Testis (tissue), 3 donors: ENCODE measurements around the gene CEACAM6. TPM values are rescaled to one million over a fixed set of nuclear protein-coding genes. Genes with fewer than 3 reads are reported as not detected.

Experiments
- DNase-seq: peaks from one replicate; pipeline ENCODE4 v3.0.0-alpha.2; 2019
- H3K27ac ChIP-seq, 2 donors: fragments of 200-600 bp; sonication (generic); one replicate each; pipeline ENCODE4 v1.5.1; 2019
- H3K27me3 ChIP-seq: fragments of 200-600 bp; sonication (generic); one replicate; pipeline ENCODE4 v1.5.1; 2019
- H3K36me3 ChIP-seq: fragments of 200-600 bp; sonication (generic); one replicate; pipeline ENCODE4 v1.5.1; 2017; ENCODE audit warnings: low read depth; ENCODE audit errors: missing control alignments
- H3K4me1 ChIP-seq: fragments of 200-600 bp; sonication (generic); one replicate; pipeline ENCODE4 v1.5.1; 2019
- H3K4me3 ChIP-seq, 2 donors: fragments of 200-600 bp; sonication (generic); one replicate each; pipeline ENCODE4 v1.5.1; 2017 to 2019
- H3K9me3 ChIP-seq: fragments of 200-600 bp; sonication (generic); one replicate; pipeline ENCODE4 v1.5.1; 2017
- POLR2A ChIP-seq: fragments of 450-650 bp; IDR thresholded peaks from one replicate; pipeline ENCODE4 v1.6.1; 2017; ENCODE audit warnings: antibody characterized with exemption, mild to moderate bottlenecking, moderate library complexity
- WGBS, 2 donors: methylation state at CpG; one replicate each; pipeline ENCODE4 v1.1.5; 2018; 5-methylcytosine and 5-hydroxymethylcytosine counted together
- intact Hi-C: fragments of 100-400 bp; cut with DNase I; formaldehyde crosslinking; loops from one replicate; pipeline ENCODE4 v1.15.1; 2023; ENCODE audit warnings: low total_unique reads
- polyA plus RNA-seq: library from polyadenylated mRNA; stranded (reverse); fragments of 350-450 nt; fragmentation: Illumina TruSeq; extraction: RNeasy Lipid Tissue Mini Kit (QIAGEN cat#74804); gene quantifications from one replicate; pipeline ENCODE4 v1.2.3, GENCODE V29; 2014; ENCODE audit warnings: low read depth, low replicate concordance; ENCODE audit not compliant: insufficient read depth
- total RNA-seq, 2 donors: library from RNA; depleted of rRNA; stranded (reverse); fragments of >200 nt; gene quantifications; one replicate each; pipeline ENCODE4 v1.2.3, GENCODE V29; 2016
- TF ChIP-seq, protein P1 (sequence below), 3 experiments: fragments of 450-650 bp in 2 of 3; fragments of 200-600 bp in 1 of 3; sonication (generic) in 1 of 3; IDR thresholded peaks; one replicate each; pipeline ENCODE4 v1.5.1; 2016 to 2019; ENCODE audit warnings: antibody characterized with exemption in 3 of 3, mild to moderate bottlenecking in 2 of 3, moderate library complexity in 1 of 3

Gene CEACAM6
- total and polyA plus RNA-seq, 3 donors from 2014 or later: 0.29 to 0.31 TPM; not detected in 1

GRCh38 chr19:41771410-41771809, 16.1 kb downstream of the CEACAM6 start:
- Histone ChIP-seq H3K27me3 (no peaks in the 10 kb centered on the region), H3K4me1 (no peaks in the 10 kb centered on the region), H3K36me3 (no peaks in the 10 kb centered on the region), H3K9me3 (no peaks in the 10 kb centered on the region), H3K4me3 (no peak overlapping the region), H3K27ac (no peak overlapping the region)
- WGBS, 2 donors: 88 to 95% methylated on average over 2 of the region's 2 CpGs
- intact Hi-C loops: no loop called here
- no peak for TF ChIP-seq POLR2A
- TF ChIP-seq, protein P1, sequence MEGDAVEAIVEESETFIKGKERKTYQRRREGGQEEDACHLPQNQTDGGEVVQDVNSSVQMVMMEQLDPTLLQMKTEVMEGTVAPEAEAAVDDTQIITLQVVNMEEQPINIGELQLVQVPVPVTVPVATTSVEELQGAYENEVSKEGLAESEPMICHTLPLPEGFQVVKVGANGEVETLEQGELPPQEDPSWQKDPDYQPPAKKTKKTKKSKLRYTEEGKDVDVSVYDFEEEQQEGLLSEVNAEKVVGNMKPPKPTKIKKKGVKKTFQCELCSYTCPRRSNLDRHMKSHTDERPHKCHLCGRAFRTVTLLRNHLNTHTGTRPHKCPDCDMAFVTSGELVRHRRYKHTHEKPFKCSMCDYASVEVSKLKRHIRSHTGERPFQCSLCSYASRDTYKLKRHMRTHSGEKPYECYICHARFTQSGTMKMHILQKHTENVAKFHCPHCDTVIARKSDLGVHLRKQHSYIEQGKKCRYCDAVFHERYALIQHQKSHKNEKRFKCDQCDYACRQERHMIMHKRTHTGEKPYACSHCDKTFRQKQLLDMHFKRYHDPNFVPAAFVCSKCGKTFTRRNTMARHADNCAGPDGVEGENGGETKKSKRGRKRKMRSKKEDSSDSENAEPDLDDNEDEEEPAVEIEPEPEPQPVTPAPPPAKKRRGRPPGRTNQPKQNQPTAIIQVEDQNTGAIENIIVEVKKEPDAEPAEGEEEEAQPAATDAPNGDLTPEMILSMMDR (IDR thresholded peaks at IDR 0.05): no peak
- no peak for DNase-seq

GRCh38 chr19:41774515-41774980, 19.2 kb downstream of the CEACAM6 start:
- intact Hi-C loops: no loop called here
- 67 to 70% methylated on average over 6 of the region's 6 CpGs for WGBS, 2 donors
- Histone ChIP-seq H3K27ac (no peak overlapping the region), H3K4me3 (no peak overlapping the region), H3K9me3 (no peaks in the 10 kb centered on the region), H3K27me3 (no peaks in the 10 kb centered on the region), H3K36me3 (no peaks in the 10 kb centered on the region), H3K4me1 (no peaks in the 10 kb centered on the region)
- TF ChIP-seq, protein P1 (IDR thresholded peaks at IDR 0.05): no peak
- TF ChIP-seq POLR2A: no peak
- DNase-seq: no peak

DNA sequence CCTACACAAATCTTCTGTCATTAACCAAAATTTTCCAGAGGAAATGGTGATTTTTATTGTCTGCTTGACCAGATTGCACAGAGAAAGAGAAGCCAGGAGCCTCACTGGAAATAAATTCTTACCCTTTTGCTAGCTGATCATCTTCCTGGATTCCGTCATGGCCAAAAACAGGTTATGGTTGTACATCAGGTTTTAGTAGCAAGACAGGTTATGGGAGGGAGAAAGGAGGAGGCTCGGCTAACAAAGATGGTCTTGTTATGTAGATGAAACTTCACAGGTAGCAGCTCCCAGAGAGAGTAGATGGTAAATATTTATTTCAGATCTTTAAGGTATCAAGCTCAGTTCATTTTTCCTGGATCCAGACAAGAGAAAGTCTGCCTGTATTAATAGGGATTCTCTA, 21.4 kb downstream of the CEACAM6 start:
- Histone ChIP-seq H3K27me3 (no peaks in the 10 kb centered on the region), H3K36me3 (no peaks in the 10 kb centered on the region), H3K9me3 (no peaks in the 10 kb centered on the region), H3K4me1 (no peaks in the 10 kb centered on the region), H3K4me3 (no peak overlapping the region), H3K27ac (no peak overlapping the region)
- WGBS, 2 donors: 68 to 78% methylated on average over 2 of the region's 2 CpGs
- TF ChIP-seq POLR2A: no peak
- intact Hi-C loops: no loop called here
- no peak for DNase-seq

DNA sequence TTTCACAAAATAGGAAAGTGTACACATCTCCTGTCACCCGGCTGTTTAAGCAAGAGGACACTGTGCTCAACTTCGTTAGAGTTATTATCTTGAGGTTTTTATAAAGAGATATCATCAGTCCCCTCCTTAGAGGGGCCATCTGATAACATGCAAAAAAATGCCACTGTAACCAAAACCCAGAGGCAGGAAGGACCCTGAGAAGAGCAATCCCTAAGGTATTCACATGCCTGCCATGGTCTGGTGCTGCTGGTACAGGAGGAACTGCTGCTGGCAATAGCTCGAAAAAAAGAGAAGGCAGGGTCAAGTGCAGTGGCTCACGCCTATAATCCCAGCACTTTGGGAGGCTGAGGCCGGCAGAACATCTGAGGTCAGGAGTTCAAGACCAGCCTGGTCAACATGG, 28.3 kb downstream of the CEACAM6 start:
- H3K4me3 ChIP-seq: no peak overlapping the region
- H3K27me3 ChIP-seq: no peaks in the 10 kb centered on the region
- DNase-seq: no peak
- WGBS, 2 donors: 64 to 66% methylated on average over 5 of the region's 5 CpGs
- H3K27ac ChIP-seq: no peak overlapping the region
- intact Hi-C loops: no loop called here
- no peaks in the 10 kb centered on the region for H3K4me1 ChIP-seq
- TF ChIP-seq, protein P1 (IDR thresholded peaks at IDR 0.05): no peak
- TF ChIP-seq POLR2A: no peak
- H3K36me3 ChIP-seq: no peaks in the 10 kb centered on the region
- no peaks in the 10 kb centered on the region for H3K9me3 ChIP-seq

DNA sequence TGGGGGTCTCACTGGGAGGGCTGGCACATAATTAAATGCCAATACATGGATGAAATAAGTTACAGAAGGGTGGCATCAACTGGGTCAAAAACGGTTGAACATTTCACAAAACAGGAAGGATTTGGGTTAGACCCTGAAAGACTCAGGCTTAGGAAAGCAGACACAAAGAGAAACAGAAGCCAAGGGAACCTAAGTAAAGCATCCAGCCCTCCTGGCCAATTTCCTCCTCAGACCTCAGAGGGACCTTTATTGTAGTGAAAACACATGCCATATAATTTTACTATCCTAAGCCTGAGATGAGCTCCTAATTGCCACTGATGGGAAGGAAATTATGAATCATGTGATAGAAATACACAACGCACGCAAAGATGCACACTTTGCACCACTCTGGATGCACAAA, 29.0 kb downstream of the CEACAM6 start:
- no peaks in the 10 kb centered on the region for H3K27me3 ChIP-seq
- 73 to 75% methylated on average over 3 of the region's 3 CpGs for WGBS, 2 donors

More for the DNA sequence above, 29.0 kb downstream of the CEACAM6 start:
- Histone ChIP-seq H3K27ac (no peak overlapping the region), H3K9me3 (no peaks in the 10 kb centered on the region), H3K4me1 (no peaks in the 10 kb centered on the region), H3K4me3 (no peak overlapping the region), H3K36me3 (no peaks in the 10 kb centered on the region)
- DNase-seq: no peak
- intact Hi-C loops: no loop called here
- TF ChIP-seq POLR2A: no peak
- TF ChIP-seq, protein P1 (IDR thresholded peaks at IDR 0.05): no peak
